ENCODE data around the gene TSPY8.
"Not testable (repeated sequence)": the region's sequence is repeated elsewhere in the genome, so short reads cannot be mapped to it uniquely, and the experiment has no call there.

TSPY8 gene

GRCh38 chrY:9357497-9357896 is at the start of gene TSPY8:
Gene TSPY8 (plus strand): TSS chrY:9357797. CDS start chrY:9357843, 46 bp downstream.
- in situ Hi-C loops (cut with HindIII; ENCODE audit: low sequenced_read_pairs), result not testable (repeated sequence)

GRCh38 chrY:9320996-9321395 is 36.6 kb upstream of the TSPY8 start:
- in situ Hi-C loops (cut with HindIII; ENCODE audit: low sequenced_read_pairs), result no loop called here

- in situ Hi-C loops (cut with HindIII; ENCODE audit: low sequenced_read_pairs), result not testable (repeated sequence)
These were observed 20.4 kb upstream of the TSPY8 start, which contains the start of gene TSPY4 for GRCh38 chrY:9337164-9337563. Gene TSPY4 (plus strand): TSS chrY:9337464. CDS start chrY:9337510, 46 bp downstream.

GRCh38 chrY:9396527-9396926 is 38.9 kb downstream of the TSPY8 start:
- in situ Hi-C loops (cut with HindIII; ENCODE audit: low sequenced_read_pairs), result not testable (repeated sequence)

- in situ Hi-C loops (cut with HindIII; ENCODE audit: low sequenced_read_pairs), result not testable (repeated sequence)
These were observed 40.5 kb downstream of the TSPY8 start, which contains the start of gene TSPY3 for GRCh38 chrY:9398121-9398520. Gene TSPY3 (plus strand): TSS chrY:9398421. CDS start chrY:9398467, 46 bp downstream.
